Stomach (tissue), 19 donors: Measurements from ENCODE around the gene TPH2. TPM values are rescaled to one million over a fixed set of nuclear protein-coding genes. Genes with fewer than 3 reads are reported as not detected.

ENCODE experiments used
- DNase-seq, 2 donors: peaks; one replicate each; pipeline versions ENCODE4 v3.0.0 to v3.0.0-alpha.2; 2013 to 2019
- H3K27ac ChIP-seq, 5 donors: fragments of 200-600 bp in 4 of 5; sonication (generic) in 4 of 5; one replicate each; pipeline ENCODE4 v1.5.1; 2013 to 2019; ENCODE audit warnings: mild to moderate bottlenecking in 1 of 5, moderate library complexity in 1 of 5
- H3K27me3 ChIP-seq, 3 donors: fragments of 200-600 bp; sonication (generic); one replicate each; pipeline ENCODE4 v1.5.1; 2017 to 2019; ENCODE audit warnings: mixed run types in 1 of 3
- H3K36me3 ChIP-seq, 4 donors: fragments of 200-600 bp; sonication (generic); 1 replicate in 3 of 4; 2 replicates in 1 of 4; pipeline ENCODE4 v1.5.1; 2016 to 2019
- H3K4me1 ChIP-seq, 4 donors: fragments of 200-600 bp; sonication (generic); one replicate each; pipeline ENCODE4 v1.5.1; 2016 to 2019
- H3K4me3 ChIP-seq, 4 donors: fragments of 200-600 bp; sonication (generic) in 3 of 4; one replicate each; pipeline ENCODE4 v1.5.1; 2016 to 2019; ENCODE audit warnings: mild to moderate bottlenecking in 1 of 4
- H3K9me3 ChIP-seq, 4 donors: fragments of 200-600 bp; sonication (generic); one replicate each; pipeline ENCODE4 v1.5.1; 2016 to 2019
- EP300 ChIP-seq: sonication (generic); formaldehyde crosslinking; IDR thresholded peaks from one replicate; pipeline ENCODE4 v1.6.1; 2017; ENCODE audit warnings: antibody characterized with exemption
- POLR2A ChIP-seq, 4 donors: fragments of 450-650 bp; IDR thresholded peaks; one replicate each; pipeline ENCODE4 v1.6.1; 2016; ENCODE audit warnings: antibody characterized with exemption in 4 of 4, control low read depth in 2 of 4, mild to moderate bottlenecking in 1 of 4, moderate library complexity in 1 of 4
- POLR2AphosphoS5 ChIP-seq, 3 donors: sonication (generic); formaldehyde crosslinking; IDR thresholded peaks; one replicate each; pipeline ENCODE4 v1.6.1; 2016; ENCODE audit warnings: antibody characterized with exemption in 3 of 3
- whole genome bisulfite sequencing, 5 donors: extraction: QIAGEN DNeasy Blood & Tissue Kit in 3 of 5; methylation state at CpG; one replicate each; pipeline versions ENCODE4 v1.1.5 to v1.1.7; 2013 to 2018; 5-methylcytosine and 5-hydroxymethylcytosine counted together
- intact Hi-C: fragments of 100-400 bp; cut with DNase I; formaldehyde crosslinking; loops from one replicate; pipeline ENCODE4 v1.15.1; 2023; ENCODE audit warnings: low total_unique reads
- long read RNA-seq, 10 donors: transcript quantifications; one replicate each; lab custom pipeline, GENCODE V29; 2026
- polyA plus RNA-seq, 3 donors: library from polyadenylated mRNA; stranded (reverse); fragments of 200-250 nt; gene quantifications; one replicate each; pipeline ENCODE4 v1.2.3, GENCODE V29; 2013
- total RNA-seq, 5 donors: library from RNA; depleted of rRNA; stranded (reverse); fragments of >200 nt; gene quantifications; one replicate each; pipeline versions ENCODE4 v1.1.0 to v1.2.3, GENCODE V29; 2014 to 2016
- TF ChIP-seq, protein P1 (sequence below), 7 experiments: fragments of 450-650 bp in 4 of 7; fragments of 200-600 bp in 3 of 7; sonication (generic) in 3 of 7; IDR thresholded peaks; one replicate each; pipeline ENCODE4 v1.5.1; 2016 to 2019; ENCODE audit warnings: antibody characterized with exemption in 7 of 7, control low read depth in 2 of 7, mild to moderate bottlenecking in 1 of 7
- donor health status: healthy with polysubstance abuse.
- donor health status: Bipolar disorder and iron deficiency.
- donor health status: healthy.

TPH2 gene
- total RNA-seq: under 1 TPM in 1 of 5 donors, not detected in 4; 0.37 TPM
- not detected for polyA plus RNA-seq
- long read RNA-seq, donor 1: 0 reads
- long read RNA-seq, donor 2: 0 reads
- long read RNA-seq, donor 3: 0 reads
- long read RNA-seq, donor 4: 0 reads
- long read RNA-seq, donor 5: 0 reads
- long read RNA-seq, donor 6: 0 reads
- long read RNA-seq, donor 7: 0 reads
- long read RNA-seq, donor 8: 0 reads
- long read RNA-seq, donor 9: 0 reads
- long read RNA-seq, donor 10: 0 reads

DNA sequence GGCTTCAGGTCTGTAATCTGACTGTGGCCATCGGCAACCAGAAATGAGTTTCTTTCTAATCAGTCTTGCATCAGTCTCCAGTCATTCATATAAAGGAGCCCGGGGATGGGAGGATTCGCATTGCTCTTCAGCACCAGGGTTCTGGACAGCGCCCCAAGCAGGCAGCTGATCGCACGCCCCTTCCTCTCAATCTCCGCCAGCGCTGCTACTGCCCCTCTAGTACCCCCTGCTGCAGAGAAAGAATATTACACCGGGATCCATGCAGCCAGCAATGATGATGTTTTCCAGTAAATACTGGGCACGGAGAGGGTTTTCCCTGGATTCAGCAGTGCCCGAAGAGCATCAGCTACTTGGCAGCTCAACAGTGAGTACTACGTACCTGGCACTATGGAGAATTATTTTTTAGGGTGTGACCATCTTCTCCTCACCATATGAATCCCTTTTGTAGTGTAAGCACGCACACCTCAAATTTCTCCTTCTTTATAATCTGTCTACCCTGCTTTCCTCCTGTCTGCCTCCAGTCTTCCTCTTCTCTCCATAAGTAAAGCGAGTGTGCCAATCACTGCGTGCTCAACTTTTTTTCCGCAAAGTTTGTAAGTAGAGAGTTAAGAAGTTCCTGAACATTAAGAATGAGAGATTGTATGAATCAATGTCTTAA is at the start of gene TPH2:
Gene TPH2, plus strand, starts transcription at position 118 of the 658 bp plus-strand sequence. Its CDS starts 142 bp downstream, at position 260.
- Histone ChIP-seq H3K4me3 (no peak within 1 kb of the TSS), H3K36me3 (no peaks in the 10 kb centered on the region), H3K9me3 (no peaks in the 10 kb centered on the region), H3K27ac (no peak within 1 kb of the TSS), H3K27me3 (peaks cover 0 to 45% (median 26%) of the 10 kb centered on the region in 3 donors), H3K4me1 (peaks cover 0 to 6% (median 0%) of the 10 kb centered on the region in 4 donors)
- WGBS, 5 donors: 17 to 26% (median 20%) methylated on average over 13 to 16 of the region's 16 CpGs
- TF ChIP-seq POLR2A (IDR thresholded peaks at IDR 0.05): no peak
- TF ChIP-seq POLR2AphosphoS5 (IDR thresholded peaks at IDR 0.05): no peak
- TF ChIP-seq, protein P1, sequence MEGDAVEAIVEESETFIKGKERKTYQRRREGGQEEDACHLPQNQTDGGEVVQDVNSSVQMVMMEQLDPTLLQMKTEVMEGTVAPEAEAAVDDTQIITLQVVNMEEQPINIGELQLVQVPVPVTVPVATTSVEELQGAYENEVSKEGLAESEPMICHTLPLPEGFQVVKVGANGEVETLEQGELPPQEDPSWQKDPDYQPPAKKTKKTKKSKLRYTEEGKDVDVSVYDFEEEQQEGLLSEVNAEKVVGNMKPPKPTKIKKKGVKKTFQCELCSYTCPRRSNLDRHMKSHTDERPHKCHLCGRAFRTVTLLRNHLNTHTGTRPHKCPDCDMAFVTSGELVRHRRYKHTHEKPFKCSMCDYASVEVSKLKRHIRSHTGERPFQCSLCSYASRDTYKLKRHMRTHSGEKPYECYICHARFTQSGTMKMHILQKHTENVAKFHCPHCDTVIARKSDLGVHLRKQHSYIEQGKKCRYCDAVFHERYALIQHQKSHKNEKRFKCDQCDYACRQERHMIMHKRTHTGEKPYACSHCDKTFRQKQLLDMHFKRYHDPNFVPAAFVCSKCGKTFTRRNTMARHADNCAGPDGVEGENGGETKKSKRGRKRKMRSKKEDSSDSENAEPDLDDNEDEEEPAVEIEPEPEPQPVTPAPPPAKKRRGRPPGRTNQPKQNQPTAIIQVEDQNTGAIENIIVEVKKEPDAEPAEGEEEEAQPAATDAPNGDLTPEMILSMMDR (IDR thresholded peaks at IDR 0.05): no peak
- TF ChIP-seq EP300: no peak
- DNase-seq: peak; percentile 31 to 87
- intact Hi-C loops: no loop called here

DNA sequence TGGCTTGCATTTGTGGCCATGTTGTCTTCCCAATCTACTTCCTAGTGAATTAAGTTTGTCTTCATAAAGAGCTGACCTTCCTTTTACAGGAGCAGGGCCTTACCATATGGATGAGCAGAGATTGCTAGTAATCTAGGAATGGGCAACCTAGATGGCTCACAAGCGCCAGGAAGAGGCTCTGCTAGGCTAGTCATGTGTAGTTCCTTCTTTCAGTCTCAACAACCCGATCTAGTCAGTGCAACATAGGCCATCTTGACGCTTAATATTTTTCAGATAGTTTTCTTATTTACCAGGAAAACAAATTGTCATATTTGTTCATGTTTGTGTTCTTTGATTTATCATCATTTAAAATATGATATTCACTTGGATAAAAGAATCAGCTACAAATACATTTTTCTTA is 48.2 kb upstream of the TPH2 start:
- intact Hi-C loops: no loop called here

DNA sequence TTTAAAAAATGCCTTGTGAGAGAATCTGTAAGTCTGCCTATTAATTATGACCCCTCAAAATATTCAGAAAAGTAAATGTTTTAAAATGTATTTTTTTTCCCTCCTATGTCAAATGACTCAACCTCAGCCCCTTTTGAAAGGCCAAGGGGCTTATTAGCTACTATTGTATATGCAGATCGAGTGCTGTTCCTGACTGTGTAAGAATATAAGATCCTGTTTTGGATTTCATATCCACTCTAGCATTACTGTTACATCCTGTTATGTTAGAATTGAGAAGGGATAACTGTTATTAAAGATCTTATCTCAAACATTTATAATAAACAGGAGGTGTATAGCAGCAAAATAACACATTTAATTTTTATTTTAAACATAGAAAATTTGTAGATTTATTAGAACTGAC is 46.6 kb upstream of the TPH2 start:
- 80 to 86% (median 85%) methylated on average over 1 of the region's 1 CpG for WGBS, 5 donors
- no peaks in the 10 kb centered on the region for H3K9me3 ChIP-seq
- no peaks in the 10 kb centered on the region for H3K27me3 ChIP-seq

More for the DNA sequence above, 48.2 kb upstream of the TPH2 start:
- Histone ChIP-seq H3K27ac (no peak overlapping the region), H3K4me3 (no peak overlapping the region), H3K36me3 (peaks cover 0 to 47% (median 39%) of the 10 kb centered on the region in 4 donors), H3K9me3 (no peaks in the 10 kb centered on the region), H3K27me3 (no peaks in the 10 kb centered on the region), H3K4me1 (no peaks in the 10 kb centered on the region)
- DNase-seq: no peak
- 93 to 98% (median 96%) methylated on average over 3 of the region's 3 CpGs for WGBS, 5 donors
- no peak for TF ChIP-seq EP300
- TF ChIP-seq POLR2A (IDR thresholded peaks at IDR 0.05): no peak
- TF ChIP-seq POLR2AphosphoS5 (IDR thresholded peaks at IDR 0.05): no peak
- TF ChIP-seq, protein P1 (IDR thresholded peaks at IDR 0.05): no peak

DNA sequence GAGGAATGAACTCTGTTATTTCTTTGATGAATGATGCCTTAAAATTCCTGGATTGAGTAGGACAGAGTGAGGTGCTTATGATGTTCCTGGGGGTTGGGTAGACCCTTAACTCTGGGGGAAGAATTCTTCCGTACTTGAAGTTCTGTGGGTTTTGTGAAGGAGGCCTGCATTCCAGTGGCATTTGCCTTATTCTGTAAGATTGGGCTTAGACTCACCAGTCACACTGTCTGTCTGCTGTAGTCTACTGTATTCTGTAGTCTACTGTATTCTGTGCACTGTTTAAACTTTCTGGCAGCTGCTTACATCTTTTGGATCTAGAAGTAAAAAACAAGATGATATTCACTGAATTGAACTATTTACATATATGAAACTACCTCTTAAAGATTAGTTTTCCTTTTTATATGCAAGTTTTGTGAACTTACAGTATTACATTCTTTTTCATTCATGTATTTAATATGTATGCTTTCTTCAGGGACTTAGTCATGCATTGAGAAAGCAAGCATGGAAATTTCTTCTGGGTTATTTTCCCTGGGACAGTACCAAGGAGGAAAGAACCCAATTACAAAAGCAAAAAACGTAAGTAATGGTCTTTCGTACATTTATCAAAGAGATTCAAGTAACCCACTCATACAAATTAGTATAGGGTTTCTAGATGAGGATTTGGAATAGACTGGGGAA is 42.3 kb upstream of the TPH2 start:
- intact Hi-C loops: no loop called here
- Histone ChIP-seq H3K36me3 (peaks cover 14 to 75% (median 72%) of the 10 kb centered on the region in 4 donors), H3K27ac (no peak overlapping the region), H3K4me1 (no peaks in the 10 kb centered on the region), H3K9me3 (no peaks in the 10 kb centered on the region), H3K4me3 (no peak overlapping the region), H3K27me3 (no peaks in the 10 kb centered on the region)
- WGBS, 5 donors: 91 to 94% (median 92%) methylated on average over 3 of the region's 3 CpGs
- no peak for DNase-seq
- no peak for TF ChIP-seq POLR2A (IDR thresholded peaks at IDR 0.05)
- no peak for TF ChIP-seq EP300
- TF ChIP-seq, protein P1 (IDR thresholded peaks at IDR 0.05): no peak
- no peak for TF ChIP-seq POLR2AphosphoS5 (IDR thresholded peaks at IDR 0.05)

More for the DNA sequence above, 46.6 kb upstream of the TPH2 start:
- Histone ChIP-seq H3K4me1 (no peaks in the 10 kb centered on the region), H3K36me3 (peaks cover 0 to 50% (median 41%) of the 10 kb centered on the region in 4 donors), H3K27ac (no peak overlapping the region), H3K4me3 (no peak overlapping the region)
- TF ChIP-seq POLR2A (IDR thresholded peaks at IDR 0.05) (no peak), POLR2AphosphoS5 (IDR thresholded peaks at IDR 0.05) (no peak), EP300 (no peak)
- TF ChIP-seq, protein P1 (IDR thresholded peaks at IDR 0.05): no peak
- intact Hi-C loops: no loop called here
- DNase-seq: no peak
